Ectodermal cell (in vitro differentiated cells): ENCODE data around the gene TBC1D2B.
"Not testable (repeated sequence)": the region's sequence is repeated elsewhere in the genome, so short reads cannot be mapped to it uniquely, and the experiment has no call there.

Experiments
- H3K27ac ChIP-seq: 2 replicates; pipeline ENCODE4 v1.7.0; 2013; ENCODE audit warnings: mild to moderate bottlenecking, low read depth, low read length; ENCODE audit not compliant: insufficient read depth, poor library complexity, severe bottlenecking
- H3K27me3 ChIP-seq: 2 replicates; pipeline ENCODE4 v1.7.0; 2013; ENCODE audit warnings: mild to moderate bottlenecking, low read length; ENCODE audit not compliant: insufficient read depth, control insufficient read depth, poor library complexity, severe bottlenecking
- H3K36me3 ChIP-seq: one replicate; pipeline ENCODE4 v1.7.0; 2013; ENCODE audit warnings: low read length; ENCODE audit not compliant: control insufficient read depth, insufficient read depth
- H3K4me1 ChIP-seq: one replicate; pipeline ENCODE4 v1.7.0; 2013; ENCODE audit warnings: low read length; ENCODE audit not compliant: control insufficient read depth, insufficient read depth
- H3K4me3 ChIP-seq: 2 replicates; pipeline ENCODE4 v1.7.0; 2013; ENCODE audit warnings: low read depth, low read length, control low read depth; ENCODE audit not compliant: insufficient read depth
- H3K9me3 ChIP-seq: 2 replicates; pipeline ENCODE4 v1.7.0; 2013; ENCODE audit warnings: mild to moderate bottlenecking, low read length, moderate library complexity; ENCODE audit not compliant: control insufficient read depth
- WGBS, 2 experiments: methylation state at CpG; one replicate each; pipeline ENCODE4 v1.1.7; 2013; ENCODE audit warnings: missing lambda C conversion rate in 2 of 2; 5-methylcytosine and 5-hydroxymethylcytosine counted together

TBC1D2B gene

DNA sequence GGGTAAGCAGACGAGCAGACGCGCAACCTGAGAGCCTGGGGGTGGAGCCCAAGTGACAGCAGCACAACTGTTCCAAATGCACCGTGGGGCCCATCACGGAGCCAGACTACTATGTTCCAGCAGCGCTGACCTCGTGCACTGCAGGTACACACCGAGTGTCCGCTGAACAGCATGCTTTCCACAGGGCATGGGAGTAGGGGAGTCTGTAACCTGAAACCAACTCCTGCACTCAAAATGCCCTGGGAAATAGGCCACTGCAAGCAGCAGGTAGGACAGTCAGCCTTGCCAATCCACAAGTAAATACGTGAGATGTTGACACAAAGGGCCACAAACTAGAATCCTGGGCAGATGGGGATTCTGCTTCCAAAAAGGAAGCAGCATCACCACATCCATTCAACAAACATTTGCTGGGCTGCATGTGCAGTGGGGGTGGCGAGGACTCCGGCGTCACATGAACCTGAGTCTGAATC is 73.9 kb downstream of the TBC1D2B start:
- no peak overlapping the region for H3K4me3 ChIP-seq
- H3K4me1 ChIP-seq: peaks cover 5% of the 10 kb centered on the region
- H3K27ac ChIP-seq: no peak overlapping the region
- H3K9me3 ChIP-seq: no peaks in the 10 kb centered on the region
- H3K27me3 ChIP-seq: no peaks in the 10 kb centered on the region
- WGBS, 2 experiments: 78% methylated on average over 13 of the region's 13 CpGs
- no peaks in the 10 kb centered on the region for H3K36me3 ChIP-seq

DNA sequence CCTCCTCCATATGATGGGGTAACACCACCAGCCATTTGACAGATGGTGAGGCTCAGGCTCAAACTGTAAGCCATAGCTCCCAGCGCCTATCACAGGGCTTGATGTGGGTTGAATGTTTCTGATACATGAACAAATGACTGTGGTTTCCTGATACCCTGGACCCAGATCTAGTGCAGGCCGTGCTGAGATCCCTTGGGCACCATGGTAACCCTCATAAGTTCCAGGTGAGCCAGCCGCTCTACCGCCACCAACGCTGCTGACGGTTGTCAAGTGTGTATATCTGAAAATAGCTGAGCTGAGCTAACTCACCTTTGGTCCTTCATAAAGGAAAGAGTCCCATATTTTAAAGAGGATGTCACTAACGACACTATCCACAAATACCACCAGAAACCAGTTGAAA is 74.5 kb downstream of the TBC1D2B start:
- H3K36me3 ChIP-seq: no peaks in the 10 kb centered on the region
- WGBS, 2 experiments: 94 to 97% methylated on average over 7 of the region's 7 CpGs
- H3K27me3 ChIP-seq: no peaks in the 10 kb centered on the region
- no peaks in the 10 kb centered on the region for H3K9me3 ChIP-seq
- peaks cover 5% of the 10 kb centered on the region for H3K4me1 ChIP-seq
- no peak overlapping the region for H3K4me3 ChIP-seq
- no peak overlapping the region for H3K27ac ChIP-seq

DNA sequence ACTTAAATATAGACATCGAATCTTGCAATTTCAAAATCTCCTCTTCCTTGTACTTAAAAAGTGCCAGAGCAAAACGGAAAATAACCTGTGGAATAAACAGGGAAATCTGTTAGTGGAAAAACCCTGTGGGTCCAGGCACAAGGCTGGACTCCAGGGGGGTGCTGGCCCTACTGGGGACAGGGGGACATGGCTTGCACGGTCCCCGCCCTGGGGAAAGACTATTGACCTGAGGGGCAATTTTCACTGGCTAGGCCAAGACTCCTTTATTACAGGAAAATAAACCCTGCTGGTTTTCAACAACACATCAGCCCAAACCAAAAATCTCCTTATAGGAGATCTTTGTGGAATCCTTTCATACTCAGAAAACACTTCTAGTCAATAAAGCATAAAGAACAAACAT is 75.9 kb downstream of the TBC1D2B start:
- no peak overlapping the region for H3K4me3 ChIP-seq
- 93 to 94% methylated on average over 4 of the region's 4 CpGs for WGBS, 2 experiments
- peaks cover 5% of the 10 kb centered on the region for H3K4me1 ChIP-seq
- no peaks in the 10 kb centered on the region for H3K9me3 ChIP-seq
- H3K27me3 ChIP-seq: no peaks in the 10 kb centered on the region
- H3K36me3 ChIP-seq: no peaks in the 10 kb centered on the region
- H3K27ac ChIP-seq: no peak overlapping the region

DNA sequence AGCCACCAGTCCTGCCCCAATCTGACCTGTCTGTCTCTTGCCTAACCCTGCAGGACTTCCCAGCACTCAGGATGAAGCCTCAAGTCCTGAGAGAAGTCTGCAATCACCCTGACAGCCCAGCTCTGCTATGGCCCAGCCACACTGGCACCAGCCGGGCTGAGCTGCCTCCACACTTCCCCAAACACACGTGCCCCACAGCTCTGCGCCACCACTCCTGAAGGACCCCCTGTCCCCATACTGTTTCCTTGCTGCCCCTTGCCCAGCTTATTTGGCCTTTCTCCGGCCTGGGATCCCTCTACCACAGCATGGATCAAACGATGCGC is 76.6 kb downstream of the TBC1D2B start:
- H3K4me3 ChIP-seq: no peak overlapping the region
- H3K36me3 ChIP-seq: no peaks in the 10 kb centered on the region
- H3K4me1 ChIP-seq: peaks cover 5% of the 10 kb centered on the region
- no peaks in the 10 kb centered on the region for H3K27me3 ChIP-seq
- 92 to 93% methylated on average over 6 of the region's 6 CpGs for WGBS, 2 experiments
- no peak overlapping the region for H3K27ac ChIP-seq
- H3K9me3 ChIP-seq: no peaks in the 10 kb centered on the region

DNA sequence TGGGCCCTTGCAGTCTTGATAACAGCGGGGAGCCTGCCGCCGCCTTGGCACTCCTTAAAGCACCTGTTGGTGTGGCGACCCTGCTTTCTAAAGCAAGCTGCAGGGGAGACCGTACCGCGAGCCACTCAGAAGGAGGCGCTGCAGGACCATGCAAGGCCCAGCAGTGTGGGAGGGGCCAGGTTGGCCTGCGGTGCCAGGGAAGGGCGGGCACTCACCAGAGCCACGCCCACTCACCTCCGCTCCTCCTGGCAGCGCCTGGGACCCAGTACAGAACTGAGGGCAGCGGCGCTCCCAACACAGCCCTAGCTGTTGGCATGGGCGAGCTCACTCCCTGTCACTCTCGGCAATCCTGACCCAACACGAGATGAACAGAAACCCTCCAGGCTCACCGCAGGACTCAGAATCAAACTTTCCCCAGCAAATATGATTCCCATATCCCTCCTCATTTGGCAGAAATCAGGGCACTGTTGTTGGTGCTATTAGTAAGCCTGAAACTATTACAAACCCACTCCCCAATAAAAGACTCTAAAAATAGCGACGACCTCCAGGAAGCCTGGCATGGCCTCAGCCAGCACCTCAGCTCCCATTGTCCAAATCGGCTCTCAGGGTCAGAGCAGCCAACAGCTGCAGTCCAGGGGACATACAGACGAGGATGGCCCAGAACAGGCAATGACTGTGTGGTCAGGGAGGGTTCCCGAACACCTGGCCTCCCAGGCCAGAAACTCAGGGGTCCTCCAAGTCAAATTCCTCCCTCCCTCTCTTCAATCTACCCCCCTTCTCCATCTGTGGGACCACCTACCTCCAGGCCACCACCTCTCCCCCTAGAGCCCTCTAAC is 77.2 kb downstream of the TBC1D2B start:
- no peak overlapping the region for H3K27ac ChIP-seq
- no peaks in the 10 kb centered on the region for H3K36me3 ChIP-seq
- H3K9me3 ChIP-seq: no peaks in the 10 kb centered on the region
- H3K4me1 ChIP-seq: peaks cover 5% of the 10 kb centered on the region
- no peak overlapping the region for H3K4me3 ChIP-seq
- 40 to 48% methylated on average over 24 of the region's 24 CpGs for WGBS, 2 experiments
- H3K27me3 ChIP-seq: no peaks in the 10 kb centered on the region

DNA sequence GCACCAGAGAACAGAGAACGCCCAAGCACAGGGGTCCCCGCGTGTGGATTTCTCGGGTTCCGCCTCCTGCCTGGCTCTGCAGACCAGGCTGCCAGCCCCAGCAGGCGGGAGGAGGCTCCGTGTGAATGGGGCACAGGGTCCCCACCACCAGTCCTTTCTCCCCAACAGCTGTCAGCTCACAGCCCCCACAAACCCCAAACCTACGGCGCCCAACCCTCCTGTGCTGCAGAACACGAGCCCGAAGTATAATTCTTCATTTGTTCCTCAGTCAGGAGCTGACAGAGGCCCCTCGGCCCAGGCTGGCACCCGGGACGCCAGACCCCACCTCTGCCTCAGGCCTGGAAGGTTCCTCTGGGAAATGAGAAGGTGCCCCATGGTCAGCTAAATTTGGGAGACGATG is 78.0 kb downstream of the TBC1D2B start:
- Histone ChIP-seq H3K27me3 (no peaks in the 10 kb centered on the region), H3K36me3 (no peaks in the 10 kb centered on the region), H3K9me3 (no peaks in the 10 kb centered on the region), H3K4me3 (no peak overlapping the region), H3K27ac (no peak overlapping the region), H3K4me1 (peaks cover 5% of the 10 kb centered on the region)
- WGBS, 2 experiments: 93 to 95% methylated on average over 15 of the region's 15 CpGs

DNA sequence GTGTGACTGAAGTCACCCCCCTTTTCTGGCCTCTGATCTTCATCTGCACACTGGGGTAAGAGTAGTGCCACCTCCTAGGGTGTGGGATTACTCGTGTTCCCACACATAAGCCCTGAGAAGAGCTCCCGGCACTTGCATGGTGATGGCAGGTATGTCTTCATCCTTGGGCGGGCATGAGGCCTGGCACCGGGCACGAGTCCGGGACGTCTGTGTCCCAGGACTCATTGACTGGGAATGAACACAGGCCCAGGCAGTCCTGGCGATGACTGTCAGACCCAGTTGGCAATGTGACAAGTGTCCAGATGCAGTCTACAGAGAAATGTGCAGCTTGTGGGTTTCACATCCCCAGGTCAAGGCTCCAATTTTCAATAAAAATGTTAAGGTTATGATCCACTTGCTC is 78.9 kb downstream of the TBC1D2B start:
- Histone ChIP-seq H3K4me3 (no peak overlapping the region), H3K27ac (no peak overlapping the region), H3K4me1 (peaks cover under 1% of the 10 kb centered on the region), H3K36me3 (no peaks in the 10 kb centered on the region), H3K27me3 (no peaks in the 10 kb centered on the region), H3K9me3 (no peaks in the 10 kb centered on the region)
- 91 to 93% methylated on average over 8 of the region's 8 CpGs for WGBS, 2 experiments

DNA sequence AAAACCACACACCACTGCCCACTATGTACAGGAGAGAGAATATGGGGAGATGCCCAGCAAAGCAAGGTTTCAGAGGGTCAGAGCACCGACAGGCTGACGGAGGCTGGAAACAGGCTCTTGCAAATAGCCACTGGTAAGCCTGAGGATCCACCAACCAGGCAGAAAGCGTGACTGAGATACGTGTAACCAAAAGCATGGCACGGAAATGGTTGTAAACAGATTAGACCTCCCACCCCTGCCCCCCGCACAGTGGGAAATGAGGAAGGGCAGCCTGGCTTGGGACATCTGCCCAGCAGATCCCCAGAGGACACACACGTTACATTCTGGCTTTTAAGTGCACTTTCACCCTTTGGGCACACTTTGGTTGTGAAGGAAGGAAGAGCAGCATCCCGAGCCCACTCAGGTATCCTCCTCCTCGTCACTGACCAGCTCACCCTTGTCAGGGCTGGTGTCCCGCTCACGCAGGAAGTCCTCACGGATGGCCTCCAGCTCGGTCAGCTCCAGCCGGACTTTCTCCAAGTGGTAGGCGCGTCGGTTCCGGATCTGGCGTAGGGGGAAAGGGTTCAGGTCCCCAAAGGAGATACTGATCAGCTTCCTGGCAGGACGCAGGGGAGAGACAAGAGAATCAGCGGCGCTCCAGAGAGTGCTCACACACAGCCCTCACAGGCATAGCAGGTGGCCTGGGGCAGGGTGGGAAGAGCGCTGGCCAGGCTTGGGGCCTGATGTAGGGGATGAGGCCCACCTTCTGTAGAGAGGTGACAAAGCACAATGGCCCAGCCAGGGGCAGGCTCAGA is 79.6 kb downstream of the TBC1D2B start:
- H3K27me3 ChIP-seq, H3K36me3 ChIP-seq, H3K9me3 ChIP-seq, H3K4me1 ChIP-seq, H3K4me3 ChIP-seq, H3K27ac ChIP-seq: not testable (repeated sequence)
- 95 to 96% methylated on average over 23 of the region's 23 CpGs for WGBS, 2 experiments

DNA sequence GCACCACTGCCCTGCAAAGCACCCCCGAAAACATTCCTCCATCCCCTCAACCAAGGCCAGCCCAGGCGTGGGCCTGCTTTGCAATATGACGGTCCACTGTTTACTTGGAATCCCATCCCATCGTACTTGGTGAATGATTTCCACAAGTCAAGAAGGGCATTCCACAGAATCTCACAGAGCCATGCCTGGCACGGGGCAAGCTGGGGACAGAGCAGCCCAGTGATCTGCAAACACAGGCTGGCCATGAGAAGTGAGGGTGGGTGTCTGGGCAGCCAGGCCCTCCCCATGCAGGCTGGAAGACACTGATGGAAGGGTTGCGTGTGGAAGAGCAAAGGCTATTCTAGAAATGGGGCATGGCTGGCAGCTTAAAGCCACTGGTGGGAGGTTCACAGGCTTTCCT is 80.3 kb downstream of the TBC1D2B start:
- H3K9me3 ChIP-seq, H3K4me1 ChIP-seq, H3K36me3 ChIP-seq, H3K4me3 ChIP-seq, H3K27ac ChIP-seq, H3K27me3 ChIP-seq: not testable (repeated sequence)
- WGBS, 2 experiments: 92 to 93% methylated on average over 6 of the region's 6 CpGs

DNA sequence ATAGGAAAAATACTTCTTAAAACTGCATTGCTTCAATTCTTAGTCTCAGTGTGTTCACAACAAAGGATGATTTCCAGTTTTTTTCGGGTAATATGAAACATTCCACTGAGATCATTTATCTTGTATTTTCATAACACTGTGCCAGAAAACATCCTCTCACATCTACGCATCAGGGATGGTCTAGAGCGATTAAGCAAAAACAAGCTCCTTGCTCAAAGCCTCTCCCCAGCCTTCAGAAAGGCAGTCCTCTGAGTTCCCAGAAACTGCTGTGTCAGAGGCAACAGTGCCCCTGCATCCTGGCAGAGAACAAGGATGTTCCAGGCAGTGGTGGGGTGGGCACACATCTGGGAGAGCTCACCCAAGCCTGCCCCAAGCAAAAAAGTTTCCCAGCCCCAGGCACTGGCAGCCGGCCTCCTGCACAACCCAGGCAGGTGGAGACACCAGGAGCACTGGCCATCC is 80.8 kb downstream of the TBC1D2B start:
- H3K36me3 ChIP-seq, H3K4me1 ChIP-seq, H3K27ac ChIP-seq, H3K27me3 ChIP-seq, H3K9me3 ChIP-seq, H3K4me3 ChIP-seq: not testable (repeated sequence)
- WGBS, 2 experiments: 95 to 97% methylated on average over 4 of the region's 4 CpGs
